Psoas muscle (tissue), 8 donors: Measurements from ENCODE around the gene TOE1. TPM values are rescaled to one million over a fixed set of nuclear protein-coding genes. Genes with fewer than 3 reads are reported as not detected.
"Not testable (repeated sequence)": the region's sequence is repeated elsewhere in the genome, so short reads cannot be mapped to it uniquely, and the experiment has no call there.

Source experiments
- ATAC-seq, 4 donors: fragments of 200-7000 bp; cut with Tn5 transposase; one replicate each; pipeline ENCODE4 v1.9.1; 2020; ENCODE audit warnings: moderate library complexity in 3 of 4, mild to moderate bottlenecking in 2 of 4
- DNase-seq, 2 donors: peaks; one replicate each; pipeline ENCODE4 v3.0.0-alpha.2; 2020
- H3K27ac ChIP-seq: fragments of 200-600 bp; one replicate; pipeline ENCODE4 v1.8.0; 2022
- H3K27me3 ChIP-seq, 3 donors: fragments of 200-600 bp in 1 of 3; one replicate each; pipeline versions ENCODE4 v1.6.1 to v1.8.0; 2013 to 2022; ENCODE audit warnings: low read length in 2 of 3, mild to moderate bottlenecking in 2 of 3, moderate library complexity in 1 of 3; ENCODE audit not compliant: insufficient read depth in 3 of 3
- H3K36me3 ChIP-seq, 2 donors: fragments of 200-600 bp in 1 of 2; one replicate each; pipeline versions ENCODE4 v1.6.1 to v1.8.0; 2013 to 2022; ENCODE audit warnings: low read depth in 1 of 2, mild to moderate bottlenecking in 1 of 2, moderate library complexity in 1 of 2; ENCODE audit not compliant: insufficient read depth in 1 of 2
- H3K4me1 ChIP-seq: fragments of 200-600 bp; one replicate; pipeline ENCODE4 v1.8.0; 2022
- H3K4me3 ChIP-seq: fragments of 200-600 bp; one replicate; pipeline ENCODE4 v1.8.0; 2022; ENCODE audit warnings: mild to moderate bottlenecking
- H3K9me3 ChIP-seq: fragments of 200-600 bp; one replicate; pipeline ENCODE4 v1.8.0; 2022
- WGBS, 3 donors: extraction: QIAGEN DNeasy Blood & Tissue Kit; methylation state at CpG; one replicate each; pipeline versions ENCODE4 v1.1.6 to v1.1.7; 2013; 5-methylcytosine and 5-hydroxymethylcytosine counted together
- intact Hi-C, 2 donors: fragments of 100-400 bp; cut with DNase I; formaldehyde crosslinking; loops; one replicate each; pipeline versions ENCODE4 v1.11.0 to v1.14.2; 2022
- polyA plus RNA-seq, 3 donors: library from polyadenylated mRNA; stranded (reverse); fragments of 200-250 nt; gene quantifications; one replicate each; pipeline ENCODE4 v1.2.3, GENCODE V29; 2013
- total RNA-seq, 4 donors: library from RNA; stranded (reverse); fragmentation: NEBNext Ultra II Directional in 2 of 4; extraction: Animal tissue kit (Norgen Biotek cat#: 25700) in 2 of 4; gene quantifications; one replicate each; pipeline versions ENCODE4 v1.2.1 to v1.2.4, GENCODE V29; 2021 to 2023
- TF ChIP-seq, protein P1 (sequence below): fragments of 200-600 bp; IDR thresholded peaks from one replicate; pipeline ENCODE4 v1.8.0; 2022; ENCODE audit warnings: antibody characterized with exemption
- donor health status: healthy with polysubstance abuse.
- donor health status: DM: no; HTN: no; CAD: no; lungs with moderate emphysema.
- donor health status: Bipolar disorder and iron deficiency.
- donor health status: healthy.
- donor health status: DM: yes; HTN: yes; CAD: no.
- donor health status: DM: no; HTN: no; CAD: no.
- donor health status: DM: no; HTN: no; CAD: no.
- donor health status: DM: yes; HTN: yes; CAD: no.

Gene TOE1
- total and polyA plus RNA-seq, 7 donors, result 2.7 to 6.7 (median 3.9) TPM

DNA sequence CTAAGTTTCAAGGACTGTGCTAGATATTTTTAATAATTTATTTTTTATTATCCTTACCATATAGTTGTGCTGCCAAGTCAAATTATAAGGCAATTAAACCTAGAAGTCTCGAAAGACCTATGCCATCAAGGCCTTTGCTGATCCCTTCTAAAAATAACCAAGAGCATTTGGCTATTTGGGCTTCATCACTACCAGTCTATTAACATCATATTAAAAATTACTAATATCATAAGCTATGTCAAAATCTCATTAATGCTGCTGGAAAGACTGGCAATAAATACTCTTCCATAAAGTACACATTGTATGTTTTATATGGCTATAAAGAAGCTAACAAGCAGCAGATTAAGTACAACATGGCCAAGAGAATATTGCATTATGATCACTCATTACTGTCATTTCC, 43.2 kb downstream of the TOE1 start:
- intact Hi-C loops, result no loop called here

DNA sequence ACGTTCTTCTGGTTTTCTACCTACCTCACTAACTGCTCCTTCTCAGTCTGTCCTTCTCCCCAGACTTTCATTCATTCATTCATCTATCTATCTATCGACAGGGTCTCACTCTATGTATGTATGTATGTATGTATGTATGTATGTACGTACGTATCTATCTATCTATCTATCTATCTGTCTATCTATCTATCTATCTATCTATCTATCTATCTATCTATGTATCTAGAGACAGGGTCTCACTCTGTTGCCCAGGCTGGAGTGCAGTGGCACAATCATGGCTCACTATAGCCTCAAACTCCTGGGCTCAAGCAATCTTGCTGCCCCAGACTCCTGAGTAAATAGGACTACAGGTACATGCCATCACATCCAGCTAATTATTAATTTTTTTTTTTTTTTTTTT, 44.2 kb downstream of the TOE1 start:
- WGBS, 3 donors, result 93 to 96% (median 94%) methylated on average over 4 of the region's 4 CpGs
- H3K27me3 ChIP-seq, intact Hi-C loops: not testable (repeated sequence)

More for the DNA sequence above, 43.2 kb downstream of the TOE1 start:
- Histone ChIP-seq H3K27me3 (no peaks in the 10 kb centered on the region), H3K4me3 (no peak overlapping the region), H3K27ac (no peak overlapping the region), H3K36me3 (no peaks in the 10 kb centered on the region), H3K4me1 (no peaks in the 10 kb centered on the region), H3K9me3 (no peaks in the 10 kb centered on the region)
- DNase-seq, result no peak
- TF ChIP-seq, protein P1, sequence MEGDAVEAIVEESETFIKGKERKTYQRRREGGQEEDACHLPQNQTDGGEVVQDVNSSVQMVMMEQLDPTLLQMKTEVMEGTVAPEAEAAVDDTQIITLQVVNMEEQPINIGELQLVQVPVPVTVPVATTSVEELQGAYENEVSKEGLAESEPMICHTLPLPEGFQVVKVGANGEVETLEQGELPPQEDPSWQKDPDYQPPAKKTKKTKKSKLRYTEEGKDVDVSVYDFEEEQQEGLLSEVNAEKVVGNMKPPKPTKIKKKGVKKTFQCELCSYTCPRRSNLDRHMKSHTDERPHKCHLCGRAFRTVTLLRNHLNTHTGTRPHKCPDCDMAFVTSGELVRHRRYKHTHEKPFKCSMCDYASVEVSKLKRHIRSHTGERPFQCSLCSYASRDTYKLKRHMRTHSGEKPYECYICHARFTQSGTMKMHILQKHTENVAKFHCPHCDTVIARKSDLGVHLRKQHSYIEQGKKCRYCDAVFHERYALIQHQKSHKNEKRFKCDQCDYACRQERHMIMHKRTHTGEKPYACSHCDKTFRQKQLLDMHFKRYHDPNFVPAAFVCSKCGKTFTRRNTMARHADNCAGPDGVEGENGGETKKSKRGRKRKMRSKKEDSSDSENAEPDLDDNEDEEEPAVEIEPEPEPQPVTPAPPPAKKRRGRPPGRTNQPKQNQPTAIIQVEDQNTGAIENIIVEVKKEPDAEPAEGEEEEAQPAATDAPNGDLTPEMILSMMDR, result no peak
- no peak for ATAC-seq
- WGBS, 3 donors, result 43 to 68% (median 45%) methylated on average over 1 of the region's 1 CpG

DNA sequence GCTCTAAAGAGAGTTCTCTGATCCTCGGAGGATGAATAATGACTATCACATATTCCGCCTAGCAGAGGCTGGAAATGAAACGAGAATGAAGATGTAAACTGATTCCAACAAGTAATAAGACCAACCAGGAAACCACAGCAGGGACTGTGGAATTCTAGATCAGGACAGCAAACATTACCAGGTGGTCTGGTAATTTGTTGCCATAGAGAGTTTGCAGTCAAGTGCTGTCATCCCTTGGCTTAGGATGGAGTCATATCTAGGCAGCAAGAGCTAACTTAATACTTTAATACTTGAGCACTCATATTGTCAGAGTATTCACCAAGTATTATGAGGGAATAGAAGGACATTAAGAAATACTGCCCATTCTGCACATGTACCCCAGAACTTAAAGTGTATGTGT, 45.3 kb downstream of the TOE1 start:
- Histone ChIP-seq H3K36me3 (no peaks in the 10 kb centered on the region), H3K4me3 (no peak overlapping the region), H3K27me3 (no peaks in the 10 kb centered on the region), H3K4me1 (no peaks in the 10 kb centered on the region), H3K9me3 (no peaks in the 10 kb centered on the region), H3K27ac (no peak overlapping the region)
- TF ChIP-seq, protein P1, result no peak
- ATAC-seq (no peak), DNase-seq (no peak)
- intact Hi-C loops, result no loop called here
- 56 to 74% (median 73%) methylated on average over 3 of the region's 3 CpGs for WGBS, 3 donors

More for the DNA sequence above, 44.2 kb downstream of the TOE1 start:
- not testable (repeated sequence) for H3K4me3 ChIP-seq, H3K36me3 ChIP-seq, H3K9me3 ChIP-seq, H3K4me1 ChIP-seq, ATAC-seq, H3K27ac ChIP-seq, DNase-seq

DNA sequence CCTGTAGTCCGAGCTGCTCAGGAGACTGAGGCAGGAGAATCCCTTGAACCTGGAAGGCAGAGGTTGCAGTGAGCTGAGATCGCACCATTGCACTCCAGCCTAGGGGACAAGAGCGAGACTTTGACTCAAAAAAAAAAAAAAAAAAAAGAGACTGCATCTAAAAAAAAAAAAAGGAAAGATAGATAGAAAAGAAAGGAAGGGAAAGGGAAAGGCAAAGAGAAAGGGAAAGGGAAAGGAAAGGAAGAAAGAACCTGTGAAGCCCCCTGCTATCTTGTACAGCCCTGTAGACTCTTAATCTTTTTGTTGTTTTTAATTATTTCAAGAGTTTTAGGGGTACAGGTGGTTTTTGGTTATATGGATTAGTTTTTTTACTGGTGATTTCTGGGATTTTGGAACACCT, 46.2 kb downstream of the TOE1 start:
- no peak overlapping the region for H3K27ac ChIP-seq
- intact Hi-C loops, result no loop called here
- TF ChIP-seq, protein P1, result no peak
- H3K36me3 ChIP-seq, result no peaks in the 10 kb centered on the region
- H3K4me3 ChIP-seq, result no peak overlapping the region
- ATAC-seq (no peak), DNase-seq (no peak)
- 92 to 98% (median 94%) methylated on average over 3 of the region's 3 CpGs for WGBS, 3 donors
- H3K27me3 ChIP-seq, result no peaks in the 10 kb centered on the region
- H3K9me3 ChIP-seq, result no peaks in the 10 kb centered on the region
- no peaks in the 10 kb centered on the region for H3K4me1 ChIP-seq

Other genes starting within 250 kb of the TOE1 start
- gene ZSWIM5, start 133.6 kb upstream of the TOE1 start, total RNA-seq, result under 1 TPM; 0.50 to 0.98 (median 0.70) TPM
- under 1 TPM; 0.03 to 0.24 (median 0.21) TPM for gene ZSWIM5, start 133.6 kb upstream of the TOE1 start, polyA plus RNA-seq
- 1 to 10 TPM in 2 of 4 donors, under 1 TPM in 2; 0.84 to 2.6 (median 1.2) TPM for gene HPDL, start 13.3 kb upstream of the TOE1 start, total RNA-seq
- 1 to 10 TPM in 2 of 3 donors, under 1 TPM in 1; 0.73 to 4.9 (median 3.7) TPM for gene HPDL, start 13.3 kb upstream of the TOE1 start, polyA plus RNA-seq
- 10 to 100 TPM in 1 of 4 donors, 1 to 10 TPM in 3; 7.7 to 16.6 (median 8.3) TPM for gene MUTYH, start 270 bp downstream of the TOE1 start, total RNA-seq
- gene MUTYH, start 270 bp downstream of the TOE1 start, polyA plus RNA-seq, result 10 to 100 TPM in 1 of 3 donors, 1 to 10 TPM in 2; 8.2 to 13.2 (median 9.0) TPM
- 1 to 10 TPM; 1.9 to 5.0 (median 2.3) TPM for gene TESK2, start 151.0 kb downstream of the TOE1 start, total RNA-seq
- gene TESK2, start 151.0 kb downstream of the TOE1 start, polyA plus RNA-seq, result 1 to 10 TPM in 2 of 3 donors, under 1 TPM in 1; 0.73 to 4.3 (median 2.0) TPM
- gene CCDC163, start 159.9 kb downstream of the TOE1 start, total RNA-seq, result under 1 TPM; 0.25 to 0.64 (median 0.44) TPM
- gene CCDC163, start 159.9 kb downstream of the TOE1 start, polyA plus RNA-seq, result under 1 TPM; 0.69 to 0.82 (median 0.69) TPM
- 10 to 100 TPM in 1 of 4 donors, 1 to 10 TPM in 3; 3.6 to 14.9 (median 6.7) TPM for gene MMACHC, start 160.1 kb downstream of the TOE1 start, total RNA-seq
- 1 to 10 TPM; 2.3 to 9.3 (median 3.8) TPM for gene MMACHC, start 160.1 kb downstream of the TOE1 start, polyA plus RNA-seq
- gene PRDX1, start 181.7 kb downstream of the TOE1 start, total RNA-seq, result 100 to 1,000 TPM; 354 to 642 (median 440) TPM
- 1,000 to 10,000 TPM in 1 of 3 donors, 100 to 1,000 TPM in 2; 524 to 1,179 (median 653) TPM for gene PRDX1, start 181.7 kb downstream of the TOE1 start, polyA plus RNA-seq
- gene AKR1A1, start 210.7 kb downstream of the TOE1 start, total RNA-seq, result 10 to 100 TPM; 35.6 to 69.6 (median 51.3) TPM
- gene AKR1A1, start 210.7 kb downstream of the TOE1 start, polyA plus RNA-seq, result 10 to 100 TPM; 37.9 to 91.5 (median 45.5) TPM
- 10 to 100 TPM; 15.3 to 29.7 (median 28.1) TPM for gene NASP, start 243.9 kb downstream of the TOE1 start, total RNA-seq
- gene NASP, start 243.9 kb downstream of the TOE1 start, polyA plus RNA-seq, result 10 to 100 TPM; 28.6 to 54.6 (median 37.9) TPM